GM18499 (cell line): ENCODE data around the gene SDK1.
"Not testable (repeated sequence)": the region's sequence is repeated elsewhere in the genome, so short reads cannot be mapped to it uniquely, and the experiment has no call there.

Experiments
- ATAC-seq: cut with Tn5 transposase; IDR thresholded peaks from one replicate; pipeline ENCODE4 v1.9.1; 2021; ENCODE audit warnings: moderate number of reproducible peaks; ENCODE audit not compliant: insufficient read depth, unreplicated experiment

The SDK1 gene

DNA sequence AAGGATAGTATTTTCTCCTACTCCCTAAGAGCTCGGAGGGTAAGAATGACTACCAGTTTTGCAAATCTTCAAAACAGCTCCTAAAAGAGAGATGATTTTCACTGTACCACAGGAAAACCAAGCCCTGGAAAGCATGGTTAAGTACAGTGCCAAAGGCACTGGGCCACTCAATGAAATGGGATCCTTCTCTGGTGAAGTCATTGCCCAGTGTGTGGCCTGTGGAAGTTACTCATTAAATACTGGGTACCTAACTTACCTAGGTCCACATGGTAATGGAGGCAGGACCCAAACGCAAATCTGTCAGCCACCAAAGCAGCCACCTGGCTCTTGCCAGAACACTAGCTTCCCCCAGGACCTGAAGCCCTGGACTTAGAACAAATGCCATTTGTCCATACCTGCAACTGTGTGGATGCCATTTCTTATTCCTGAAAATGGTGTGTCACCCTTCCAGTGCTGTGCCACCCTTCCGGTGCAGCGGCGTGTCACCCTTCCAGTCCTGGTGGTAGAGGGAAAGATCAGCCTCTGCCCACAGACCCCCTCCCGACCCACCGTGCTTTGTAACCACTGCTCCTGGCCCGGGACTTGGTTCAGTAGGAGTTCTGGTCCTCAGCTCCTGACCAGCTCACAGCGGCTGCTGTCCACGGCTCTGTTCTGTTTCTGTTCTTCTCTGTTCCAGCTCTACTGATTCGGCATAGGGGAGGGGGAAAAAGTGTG lies 659.2 kb downstream of the SDK1 start:
- no peak for ATAC-seq

DNA sequence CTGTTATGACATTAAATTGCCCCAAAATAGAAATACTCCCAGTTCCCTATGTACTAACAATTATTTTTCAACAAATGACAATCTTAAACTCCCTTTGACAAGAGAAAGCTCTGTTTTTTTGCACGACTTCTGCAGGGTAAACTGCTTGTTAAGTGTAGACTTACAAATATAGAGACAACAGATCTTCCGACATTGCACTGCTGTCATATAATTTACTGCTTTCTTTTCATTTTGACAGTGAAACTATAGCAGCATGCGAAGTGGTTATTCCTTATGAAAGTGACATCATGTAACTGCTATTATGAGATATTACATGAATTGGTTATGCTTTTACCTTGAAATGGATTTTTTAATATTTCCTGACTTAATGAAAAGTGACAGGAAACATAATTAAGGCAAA lies 659.9 kb downstream of the SDK1 start:
- no peak for ATAC-seq

DNA sequence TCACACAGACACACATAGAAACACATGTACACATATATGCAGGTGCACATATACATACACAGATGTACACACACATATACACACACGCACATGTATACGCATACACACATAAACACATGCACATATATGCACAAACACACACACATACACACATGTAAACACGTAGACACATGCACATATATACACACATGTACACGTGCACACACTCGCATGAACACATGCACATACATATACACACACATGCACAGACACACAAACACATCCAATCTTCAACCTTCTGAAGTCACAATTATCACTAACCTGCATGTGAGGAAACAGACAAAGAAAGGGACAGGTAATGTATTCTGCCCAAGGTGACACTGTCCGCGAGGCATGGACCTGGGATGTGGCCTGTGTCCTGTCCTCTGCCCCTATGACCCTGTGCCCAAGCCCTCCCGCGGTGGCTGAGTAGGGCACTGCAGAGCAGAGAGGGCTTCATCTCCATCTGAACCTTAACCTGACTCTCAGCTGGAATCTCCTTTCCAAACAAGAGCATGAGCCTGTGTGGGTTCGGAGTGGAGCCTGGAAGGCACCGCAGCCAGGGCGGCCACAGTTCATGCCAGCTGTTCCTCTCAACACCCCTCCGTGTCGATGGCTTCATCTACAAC lies 660.9 kb downstream of the SDK1 start:
- no peak for ATAC-seq

DNA sequence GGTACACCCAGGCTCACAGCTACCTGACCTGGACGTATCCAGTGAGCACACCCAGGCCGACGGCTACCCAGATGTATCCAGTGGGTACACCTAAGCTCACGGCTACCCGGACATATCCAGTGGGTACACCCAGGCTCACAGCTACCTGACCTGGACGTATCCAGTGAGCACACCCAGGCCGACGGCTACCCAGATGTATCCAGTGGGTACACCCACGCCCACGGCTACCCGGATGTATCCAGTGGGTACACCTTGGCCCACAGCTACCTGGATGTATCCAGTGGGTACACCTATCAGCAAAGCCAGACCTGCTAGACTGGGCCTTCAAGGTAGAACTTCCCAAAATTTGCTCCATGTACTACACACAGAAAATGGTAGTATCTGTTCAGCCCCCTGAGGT lies 662.7 kb downstream of the SDK1 start:
- not testable (repeated sequence) for ATAC-seq

DNA sequence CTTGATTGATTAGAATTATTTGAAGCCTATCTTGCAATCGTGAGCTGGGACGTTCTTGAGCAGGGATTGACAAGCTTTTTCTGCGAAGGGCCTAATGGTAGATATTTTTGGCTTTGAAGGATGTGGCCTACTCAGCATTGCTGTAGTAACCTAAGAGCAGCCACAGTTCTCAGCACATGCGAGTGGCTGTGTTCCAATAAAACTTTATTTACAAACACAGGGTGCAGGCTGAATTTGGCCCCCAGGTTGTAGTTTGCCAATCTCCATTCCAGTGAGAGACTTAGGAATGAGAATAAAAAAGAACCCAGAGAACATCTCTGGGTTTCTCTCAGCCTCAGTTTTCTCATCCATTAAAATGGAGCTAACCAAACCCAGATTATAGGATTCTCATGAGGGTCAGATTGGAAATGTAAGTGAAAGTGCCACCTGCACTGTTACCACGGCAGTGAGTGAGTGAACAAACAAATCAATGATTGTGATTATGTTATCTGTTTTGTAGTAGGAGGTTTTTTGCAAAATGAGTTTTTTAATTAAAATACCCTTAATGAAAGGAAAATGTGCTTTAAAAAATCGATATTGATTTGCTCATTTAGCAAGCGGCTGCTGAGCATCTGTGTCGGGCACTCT lies 664.0 kb downstream of the SDK1 start:
- no peak for ATAC-seq

DNA sequence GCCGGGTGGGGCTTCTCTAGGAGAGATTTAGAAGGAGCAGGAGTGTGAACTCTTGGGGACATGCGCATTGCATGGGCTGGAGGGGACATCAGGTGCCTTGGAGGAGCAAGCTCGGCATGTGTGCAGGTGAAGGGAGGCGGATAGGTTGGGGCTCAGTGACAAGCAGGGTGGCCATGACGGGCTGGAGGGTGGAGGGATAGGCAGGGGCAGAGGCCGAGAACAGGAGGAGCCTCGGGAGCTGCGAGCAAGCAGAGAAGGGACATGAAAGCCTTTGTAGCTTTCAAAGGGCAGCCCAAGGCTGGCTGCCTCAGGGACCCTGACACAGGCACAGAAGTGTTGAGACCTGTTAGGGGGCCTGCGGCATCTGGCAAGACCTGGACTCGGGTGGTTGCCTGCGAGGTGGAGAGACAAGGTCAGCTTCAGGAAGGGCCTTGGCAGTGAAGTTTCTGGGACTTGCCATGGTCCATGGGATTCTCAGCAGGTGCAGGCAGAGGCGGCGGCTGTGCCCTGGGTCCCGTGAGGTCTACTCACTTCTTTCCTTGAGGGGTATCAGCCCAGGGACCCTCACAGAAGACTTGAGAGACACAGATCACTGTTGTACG lies 664.8 kb downstream of the SDK1 start:
- ATAC-seq, result no peak

DNA sequence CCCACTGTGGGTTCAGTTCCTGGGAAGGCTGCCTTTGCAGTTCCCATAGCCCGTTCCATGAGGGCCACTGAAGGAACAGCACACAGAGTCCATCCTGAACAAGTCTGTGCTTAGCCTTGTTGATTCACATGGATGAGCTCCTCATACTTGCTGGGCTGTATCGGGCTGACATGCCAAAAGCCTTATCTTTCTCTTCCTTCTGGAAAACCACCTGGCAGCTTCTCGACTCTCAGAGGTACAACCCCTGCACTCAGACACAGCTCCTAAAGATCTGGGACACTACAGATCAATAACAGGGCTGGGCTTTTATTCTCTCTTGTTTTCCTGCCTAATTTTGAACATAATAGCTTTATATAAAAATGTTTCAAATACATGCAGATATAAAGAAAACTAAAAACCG lies 667.2 kb downstream of the SDK1 start:
- no peak for ATAC-seq

DNA sequence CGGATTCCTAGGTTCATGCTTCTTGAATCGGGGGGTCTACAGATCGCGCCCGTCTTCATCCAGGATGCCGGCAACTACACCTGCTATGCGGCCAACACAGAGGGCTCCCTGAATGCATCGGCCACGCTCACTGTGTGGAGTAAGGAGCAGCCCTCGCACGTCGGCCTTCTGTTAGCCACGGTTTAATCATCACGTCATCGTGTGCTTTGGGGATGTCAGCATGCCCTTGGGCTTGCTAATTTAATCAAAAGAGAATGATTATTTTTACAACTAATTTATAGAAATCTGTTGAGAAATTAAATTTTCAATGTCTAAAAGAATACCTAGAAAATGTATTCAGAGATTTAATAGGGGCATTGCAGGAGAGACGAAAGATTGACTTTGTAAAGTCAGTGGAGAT lies 668.2 kb downstream of the SDK1 start:
- ATAC-seq, result no peak

DNA sequence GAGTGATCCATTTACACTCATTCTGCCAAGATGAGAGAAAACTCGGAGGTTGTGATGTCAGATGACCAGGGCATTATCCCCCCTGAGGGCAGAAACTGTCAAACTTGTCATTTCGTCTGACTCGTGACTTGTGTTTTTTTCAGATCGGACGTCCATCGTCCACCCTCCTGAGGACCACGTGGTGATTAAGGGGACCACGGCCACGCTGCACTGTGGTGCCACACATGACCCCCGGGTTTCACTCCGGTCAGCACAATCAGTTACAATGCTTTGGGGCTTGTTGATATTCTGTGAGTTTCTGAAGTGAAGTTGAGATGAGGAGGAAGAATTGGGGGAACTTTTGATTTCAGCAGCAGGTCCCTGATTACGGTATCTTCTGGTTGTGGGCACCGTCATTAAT lies 670.3 kb downstream of the SDK1 start:
- ATAC-seq, result no peak

DNA sequence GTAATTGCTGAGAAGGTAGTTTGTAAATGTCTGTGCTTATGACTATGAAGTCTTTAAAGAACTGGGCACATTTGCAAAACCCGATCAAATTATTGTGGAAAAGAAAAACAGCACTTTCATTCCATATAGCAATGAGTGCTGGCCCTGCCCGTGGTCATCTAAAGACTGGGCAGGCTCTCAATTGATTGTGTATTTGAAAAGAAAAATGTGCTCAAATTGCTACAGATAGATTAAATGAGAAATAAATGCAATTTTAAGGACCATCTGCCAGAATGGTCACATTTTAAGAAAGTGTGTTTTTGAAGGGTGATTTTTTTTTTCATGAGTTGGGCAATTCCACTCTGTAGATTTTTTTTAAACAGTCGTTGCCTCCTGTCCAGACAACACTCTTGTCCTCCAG lies 672.2 kb downstream of the SDK1 start:
- no peak for ATAC-seq

DNA sequence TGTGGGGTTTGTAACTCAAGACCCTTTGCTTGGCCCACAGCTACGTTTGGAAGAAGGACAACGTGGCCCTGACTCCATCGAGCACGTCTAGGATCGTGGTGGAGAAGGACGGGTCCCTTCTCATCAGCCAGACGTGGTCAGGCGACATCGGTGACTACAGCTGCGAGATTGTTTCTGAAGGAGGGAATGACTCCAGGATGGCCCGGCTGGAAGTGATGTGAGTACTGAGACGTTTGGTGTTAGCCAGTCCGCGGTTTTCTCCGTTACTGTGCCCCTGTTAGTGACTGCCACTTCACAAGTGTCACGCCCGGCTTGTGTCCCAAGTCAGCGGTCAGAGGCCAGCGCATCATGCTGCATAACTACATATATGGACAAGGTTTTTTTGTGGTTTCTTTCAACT lies 673.3 kb downstream of the SDK1 start:
- ATAC-seq, result no peak

DNA sequence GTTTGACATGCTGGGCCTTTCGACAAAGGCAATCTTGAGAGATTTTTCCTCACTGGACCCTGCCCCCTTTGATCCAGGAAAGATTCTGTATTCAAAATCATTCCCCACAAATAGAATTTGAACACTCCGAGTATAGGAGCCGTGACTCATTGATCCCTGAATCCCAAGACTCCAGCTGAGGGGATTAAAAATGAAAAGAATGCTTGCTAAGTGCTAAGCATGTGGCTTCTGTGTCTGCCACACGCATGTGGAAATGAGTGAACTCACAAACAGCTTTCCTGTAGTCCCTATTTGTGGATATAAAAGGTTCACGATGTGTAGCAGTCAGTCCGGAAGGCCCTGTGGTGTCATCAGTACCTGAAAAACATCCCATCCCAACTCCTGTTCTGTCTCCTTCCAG lies 674.3 kb downstream of the SDK1 start:
- no peak for ATAC-seq

DNA sequence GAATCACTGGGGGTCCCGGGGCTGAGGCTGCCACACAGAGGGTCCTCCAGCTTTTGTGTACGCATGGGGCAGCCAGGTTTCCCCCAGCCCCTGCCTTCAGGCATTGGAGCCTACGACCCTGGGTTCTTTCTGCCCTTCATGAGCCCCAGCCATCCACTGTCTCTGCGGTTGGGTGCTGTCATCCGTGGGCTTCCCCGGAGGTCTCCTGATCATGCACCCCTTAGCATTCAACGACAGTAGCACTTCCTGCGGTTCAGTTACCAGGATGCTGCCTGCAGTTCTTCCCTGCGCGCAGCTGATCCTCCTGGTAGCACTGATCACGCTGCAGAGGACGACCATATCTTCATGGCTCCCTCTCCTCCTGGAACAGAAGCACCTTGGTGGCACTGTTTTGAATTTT lies 676.3 kb downstream of the SDK1 start:
- no peak for ATAC-seq

DNA sequence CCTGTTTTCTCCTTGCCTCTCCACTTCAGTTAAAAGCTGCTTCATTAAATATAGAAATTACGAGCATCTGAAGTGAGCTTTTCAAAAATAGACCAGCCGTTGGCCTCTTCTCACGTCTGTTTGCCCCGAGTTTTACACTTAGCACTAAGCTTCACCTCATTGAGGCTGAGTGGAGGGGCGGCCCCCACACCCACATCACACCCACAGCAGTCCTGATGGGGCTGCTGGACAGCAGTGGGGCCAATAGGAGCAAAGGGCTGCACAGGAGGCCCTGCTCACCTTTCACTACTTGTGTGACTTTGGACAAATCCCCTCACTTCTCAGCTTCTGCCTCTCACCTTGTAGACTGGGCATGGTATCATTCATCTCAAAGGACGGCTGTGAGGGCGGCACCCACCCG lies 677.8 kb downstream of the SDK1 start:
- no peak for ATAC-seq

DNA sequence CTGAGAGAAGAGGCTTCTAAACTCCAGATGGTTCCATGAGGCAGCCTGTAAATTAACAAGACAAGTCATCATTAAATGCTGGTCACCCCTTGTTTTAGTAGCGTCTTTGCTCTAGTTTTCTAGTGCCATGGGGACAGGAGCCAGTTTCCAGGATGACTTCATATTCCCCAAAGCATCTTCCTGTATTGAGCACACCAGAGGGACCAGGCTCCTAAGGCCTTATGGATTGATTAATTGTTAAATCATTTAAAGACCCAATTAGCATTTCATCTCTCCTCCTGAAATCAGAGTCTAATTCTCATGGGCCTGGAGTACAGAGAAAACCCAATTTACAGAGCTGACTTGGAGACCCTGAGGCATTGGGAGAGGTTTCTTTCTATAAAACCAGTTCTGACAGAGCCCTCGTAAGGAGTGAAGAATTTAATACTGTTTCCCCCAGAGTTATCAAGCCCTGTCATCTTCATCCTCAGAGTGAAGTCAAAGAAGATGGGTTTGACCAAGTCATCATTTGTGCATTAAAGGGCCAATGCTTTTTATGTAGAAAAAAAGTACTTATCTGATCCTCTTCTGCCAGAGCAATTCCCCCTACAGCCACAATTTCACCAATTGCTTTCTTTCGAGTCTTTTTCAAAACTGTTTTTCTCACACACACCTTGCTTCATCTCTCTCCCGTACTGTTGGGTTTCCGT lies 678.7 kb downstream of the SDK1 start:
- no peak for ATAC-seq

DNA sequence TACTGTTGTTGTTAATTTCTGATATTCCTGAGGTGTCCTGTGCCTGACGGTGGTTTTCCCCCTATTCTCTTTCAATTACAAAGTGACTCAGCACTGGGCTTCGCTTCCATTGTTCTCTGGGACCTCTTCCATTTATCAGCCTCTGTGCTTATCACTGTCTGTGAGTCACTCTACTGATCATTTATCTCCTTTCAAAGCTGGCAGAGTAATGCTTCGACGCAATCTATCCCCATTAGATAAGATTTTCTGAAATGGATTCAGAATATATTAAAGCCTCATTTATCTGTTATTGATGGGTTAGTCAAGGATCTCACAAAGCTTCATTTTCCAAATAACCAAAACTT lies 679.2 kb downstream of the SDK1 start:
- no peak for ATAC-seq

DNA sequence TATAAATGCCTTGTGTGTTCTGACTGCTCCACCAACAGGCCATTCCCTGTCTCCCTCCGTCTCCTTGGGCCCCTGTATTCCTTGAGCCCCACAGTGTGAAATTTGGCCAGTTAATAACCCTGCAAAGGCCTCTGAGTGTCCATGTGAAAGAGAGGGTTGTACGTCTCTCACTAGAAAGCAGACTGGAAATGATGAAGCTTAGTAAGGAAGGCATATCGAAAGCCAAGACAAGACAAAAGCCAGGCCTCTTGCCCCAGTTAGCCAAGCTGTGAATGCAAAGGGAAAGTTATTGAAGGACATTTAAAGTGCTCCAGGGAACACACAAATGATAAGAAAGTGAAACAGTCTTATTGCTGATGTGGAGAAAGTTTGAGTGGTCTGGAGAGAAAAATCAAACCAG lies 680.2 kb downstream of the SDK1 start:
- no peak for ATAC-seq

DNA sequence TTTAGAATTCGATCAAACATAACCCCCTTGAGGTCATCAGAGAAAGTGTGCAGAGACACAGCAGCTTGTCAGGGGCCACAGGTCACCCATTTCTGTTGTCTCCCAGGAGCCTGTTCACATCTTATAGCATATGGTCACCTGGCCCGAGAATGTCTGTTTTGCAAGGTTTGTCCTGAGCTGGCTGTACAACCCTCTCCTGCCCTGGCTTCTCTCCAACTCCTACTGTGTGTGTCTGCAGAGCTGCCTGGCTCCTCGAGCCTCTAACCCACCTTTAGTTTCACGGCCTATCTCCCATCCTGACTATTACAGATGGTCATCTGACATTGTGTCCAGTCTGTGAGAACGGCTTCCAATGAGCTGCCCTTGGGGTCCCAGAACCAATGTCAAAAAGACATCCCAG lies 683.4 kb downstream of the SDK1 start:
- no peak for ATAC-seq

DNA sequence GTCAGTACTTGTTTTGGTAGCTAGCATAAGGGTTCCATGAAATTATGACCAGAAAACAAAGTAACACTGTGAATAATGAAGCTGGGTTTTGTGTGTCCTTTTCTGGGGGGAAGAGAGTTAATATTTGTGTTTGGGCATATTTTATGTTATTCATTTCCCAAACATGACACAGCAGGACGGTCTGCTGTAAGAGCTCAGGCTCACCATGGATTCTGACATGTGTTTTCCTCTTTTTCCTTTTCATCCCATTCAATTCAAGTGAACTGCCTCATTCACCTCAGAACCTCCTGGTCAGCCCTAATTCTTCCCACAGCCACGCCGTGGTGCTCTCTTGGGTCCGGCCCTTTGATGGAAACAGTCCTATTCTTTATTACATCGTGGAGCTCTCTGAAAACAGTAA lies 685.9 kb downstream of the SDK1 start:
- no peak for ATAC-seq

DNA sequence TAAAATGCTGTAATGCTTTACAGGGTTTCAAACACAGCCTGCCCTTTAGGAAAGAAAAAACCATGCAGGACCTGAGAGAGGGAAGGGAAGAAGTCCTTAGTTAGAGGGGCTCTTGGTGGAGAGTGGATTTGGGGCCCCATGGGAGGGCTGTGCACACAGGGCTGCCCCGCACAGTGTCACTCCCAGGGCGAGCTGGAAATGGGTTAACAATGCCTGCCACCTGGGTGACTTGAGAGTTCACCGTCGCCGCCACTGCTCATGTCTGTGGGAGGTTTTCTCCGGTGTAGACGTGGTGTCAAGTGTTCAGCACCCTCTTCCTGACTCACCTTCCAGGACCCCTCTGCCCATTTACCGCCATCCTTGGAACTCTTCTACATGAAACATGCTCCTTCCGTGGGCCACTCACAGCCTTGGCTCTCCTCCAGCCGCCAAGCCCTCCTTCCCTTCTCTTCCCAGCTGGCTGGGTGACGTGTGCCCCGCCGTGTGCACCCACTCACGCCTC lies 686.4 kb downstream of the SDK1 start:
- no peak for ATAC-seq

DNA sequence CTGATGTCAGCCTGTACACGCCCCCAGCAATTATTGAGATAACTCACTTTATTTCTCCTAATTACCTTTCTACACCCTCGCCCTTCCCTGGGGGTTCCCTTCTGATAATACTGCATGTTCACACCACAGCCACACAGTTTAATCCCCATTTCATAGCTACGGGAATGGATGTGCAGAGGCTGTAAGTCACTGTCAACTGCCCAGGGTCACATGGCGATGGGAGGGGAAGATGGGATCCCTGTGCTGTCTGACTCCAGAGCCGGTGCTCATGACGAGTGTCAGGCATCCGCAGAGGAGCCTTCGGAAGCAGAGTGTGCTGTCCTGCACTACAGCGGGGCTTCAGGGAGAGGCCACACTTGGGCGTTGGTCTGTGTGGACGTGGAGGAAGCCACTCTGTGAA lies 688.7 kb downstream of the SDK1 start:
- ATAC-seq, result no peak
